DOHH2 (cell line): ENCODE results near the gene NEU1.
A peak's percentile ranks its signal among the peaks of the same experiment; 100 is the strongest.

Source experiments
- H3F3A ChIP-seq: fragments of 200-600 bp; sonication (generic), shearing (Covaris generic); 2 replicates; pipeline ENCODE4 v1.6.0; 2016; ENCODE audit warnings: antibody characterized with exemption, mild to moderate bottlenecking; ENCODE audit not compliant: control insufficient read depth, insufficient read depth
- H3K27ac ChIP-seq: fragments of 200-600 bp; sonication (generic); 2 replicates; pipeline ENCODE4 v1.5.1; 2014; ENCODE audit warnings: low read depth, mild to moderate bottlenecking, low read length, moderate library complexity
- H3K27me3 ChIP-seq: fragments of 200-600 bp; sonication (generic); 2 replicates; pipeline ENCODE4 v1.6.1; 2014; ENCODE audit warnings: mild to moderate bottlenecking, low read length, mixed read lengths; ENCODE audit not compliant: control insufficient read depth
- H3K36me3 ChIP-seq: fragments of 200-600 bp; sonication (generic); 2 replicates; pipeline ENCODE4 v1.6.1; 2014; ENCODE audit warnings: mild to moderate bottlenecking, low read length, moderate library complexity, mixed read lengths; ENCODE audit not compliant: control insufficient read depth
- H3K4me1 ChIP-seq: fragments of 200-600 bp; sonication (generic); 2 replicates; pipeline ENCODE4 v1.6.1; 2014; ENCODE audit warnings: mild to moderate bottlenecking, low read length, mixed read lengths; ENCODE audit not compliant: control insufficient read depth
- H3K4me2 ChIP-seq: fragments of 200-600 bp; sonication (generic); 2 replicates; pipeline ENCODE4 v1.6.0; 2014; ENCODE audit warnings: mild to moderate bottlenecking, low read length, moderate library complexity
- H3K4me3 ChIP-seq: fragments of 200-600 bp; sonication (generic); 2 replicates; pipeline ENCODE4 v1.5.1; 2014; ENCODE audit warnings: mild to moderate bottlenecking, low read length, mixed read lengths
- H3K79me2 ChIP-seq: fragments of 200-600 bp; sonication (generic); 2 replicates; pipeline ENCODE4 v1.6.1; 2014; ENCODE audit warnings: mild to moderate bottlenecking, low read length, mixed read lengths; ENCODE audit not compliant: control insufficient read depth
- H3K9me2 ChIP-seq: fragments of 200-600 bp; sonication (generic); replicated peaks from 2 replicates; pipeline ENCODE4 v1.6.1; 2014; ENCODE audit warnings: mild to moderate bottlenecking, low read length, mixed read lengths; ENCODE audit not compliant: control insufficient read depth
- H3K9me3 ChIP-seq: fragments of 200-600 bp; sonication (generic); 2 replicates; pipeline ENCODE4 v1.6.1; 2014; ENCODE audit warnings: antibody characterized with exemption, low read length, mixed read lengths; ENCODE audit not compliant: control insufficient read depth, insufficient read depth
- H4K20me1 ChIP-seq: fragments of 200-600 bp; sonication (generic); 2 replicates; pipeline ENCODE4 v1.6.0; 2014; ENCODE audit warnings: low read depth, mild to moderate bottlenecking, antibody characterized with exemption, low read length, moderate library complexity; ENCODE audit not compliant: control insufficient read depth, insufficient read depth
- CTCF ChIP-seq: fragments of 200-600 bp; sonication (generic); IDR thresholded peaks from one replicate; pipeline ENCODE4 v1.5.1; 2014; ENCODE audit warnings: antibody characterized with exemption, mild to moderate bottlenecking, low read depth, low read length; ENCODE audit not compliant: poor library complexity, severe bottlenecking
- EZH2phosphoT487 ChIP-seq: fragments of 200-600 bp; sonication (generic); IDR thresholded peaks from 2 replicates; pipeline ENCODE4 v1.6.1; 2017; ENCODE audit warnings: borderline replicate concordance, mild to moderate bottlenecking, antibody characterized with exemption, low read length, moderate library complexity, mixed read lengths

NEU1 gene

GRCh38 chr6:31834367-31835250, 28.0 kb downstream of the NEU1 start:
- no peaks in the 10 kb centered on the region for H3K9me3 ChIP-seq
- peak overlapping the region; percentile 88 for H3K4me2 ChIP-seq
- peaks cover 58% of the 10 kb centered on the region for H3K36me3 ChIP-seq
- TF ChIP-seq CTCF (no peak), EZH2phosphoT487 (no peak)
- H3K4me1 ChIP-seq = peaks cover 65% of the 10 kb centered on the region
- no peaks in the 10 kb centered on the region for H3K9me2 ChIP-seq
- H4K20me1 ChIP-seq = peaks cover 23% of the 10 kb centered on the region
- H3K27ac ChIP-seq = peak overlapping the region; percentile 87
- peaks cover 87% of the 10 kb centered on the region for H3K79me2 ChIP-seq
- H3K4me3 ChIP-seq = peak overlapping the region; percentile 93
- peaks cover 71% of the 10 kb centered on the region for H3F3A ChIP-seq
- no peaks in the 10 kb centered on the region; the same call in 1 of the 2 replicates for H3K27me3 ChIP-seq

- Histone ChIP-seq H3K9me2 (no peaks in the 10 kb centered on the region), H4K20me1 (no peaks in the 10 kb centered on the region), H3K79me2 (peaks cover 72% of the 10 kb centered on the region), H3K36me3 (peaks cover 28% of the 10 kb centered on the region), H3F3A (peaks cover 42% of the 10 kb centered on the region), H3K27ac (0 out of 2 replicates have a peak overlapping the region, but pooled peaks have one; percentile 71), H3K4me2 (peak overlapping the region; percentile 69), H3K9me3 (no peaks in the 10 kb centered on the region), H3K27me3 (no peaks in the 10 kb centered on the region), H3K4me3 (peak overlapping the region; percentile 74), H3K4me1 (peaks cover 49% of the 10 kb centered on the region)
- TF ChIP-seq CTCF (no peak), EZH2phosphoT487 (no peak)
Measured at GRCh38 chr6:31831350-31832215, 31.0 kb downstream of the NEU1 start.

- Histone ChIP-seq H3K27me3 (no peaks in the 10 kb centered on the region), H3F3A (peaks cover 39% of the 10 kb centered on the region), H3K4me3 (peak overlapping the region; percentile 74), H3K9me2 (no peaks in the 10 kb centered on the region), H3K4me1 (peaks cover 54% of the 10 kb centered on the region), H3K4me2 (peak overlapping the region; percentile 69), H4K20me1 (no peaks in the 10 kb centered on the region), H3K79me2 (peaks cover 68% of the 10 kb centered on the region), H3K9me3 (no peaks in the 10 kb centered on the region), H3K27ac (peak overlapping the region; percentile 71), H3K36me3 (peaks cover 21% of the 10 kb centered on the region)
- TF ChIP-seq CTCF (no peak), EZH2phosphoT487 (no peak)
Measured at GRCh38 chr6:31830886-31831335, 31.7 kb downstream of the NEU1 start.
